HG02981 (cell line): ENCODE data around the gene MPP1.
"Not testable (repeated sequence)": the region's sequence is repeated elsewhere in the genome, so short reads cannot be mapped to it uniquely, and the experiment has no call there.

ENCODE experiments used
- ATAC-seq: cut with Tn5 transposase; IDR thresholded peaks from one replicate; pipeline ENCODE4 v1.9.1; 2021; ENCODE audit warnings: mild to moderate bottlenecking, moderate library complexity; ENCODE audit not compliant: unreplicated experiment

Gene MPP1

DNA sequence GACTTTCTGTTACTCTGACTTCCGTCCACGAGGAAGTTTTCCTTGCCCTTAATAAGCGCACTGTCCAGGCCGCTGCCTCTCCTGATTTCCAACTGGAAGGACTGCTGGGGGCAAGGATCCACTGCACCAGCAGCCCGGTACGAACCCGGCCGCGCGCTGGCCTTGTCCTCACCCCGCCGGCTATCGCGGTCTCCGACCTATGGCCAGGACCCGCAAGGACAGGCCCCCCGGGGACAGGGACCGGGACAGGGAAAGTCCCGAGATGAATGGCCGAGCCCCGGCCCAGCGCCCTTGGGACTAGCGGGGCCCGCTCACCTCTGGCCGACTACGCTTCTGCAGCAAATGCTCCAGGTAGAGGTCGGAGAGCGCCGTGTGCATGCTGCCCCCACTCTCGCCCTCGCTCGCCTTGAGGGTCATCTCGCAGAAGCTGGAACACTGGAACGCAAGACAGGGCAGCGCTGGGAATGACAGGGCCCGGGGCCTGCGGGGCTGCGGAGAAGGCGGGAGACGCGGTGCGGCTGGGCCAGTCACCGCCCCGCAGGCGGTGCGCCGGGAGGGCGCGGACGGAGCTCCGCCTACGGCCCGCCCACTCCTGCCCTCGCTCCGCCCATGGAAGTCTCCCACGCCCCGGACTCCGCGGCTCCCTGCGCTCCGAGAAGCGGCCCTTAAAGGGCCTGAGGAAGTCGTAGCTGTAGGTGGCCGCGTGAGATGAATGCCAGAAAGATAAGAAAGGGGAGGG is at the start of gene MPP1:
Gene MPP1 (minus strand): TSS at position 529 of the 739 bp plus-strand sequence. CDS start 112 bp downstream, at position 417.
- ATAC-seq, result peak; percentile 95

DNA sequence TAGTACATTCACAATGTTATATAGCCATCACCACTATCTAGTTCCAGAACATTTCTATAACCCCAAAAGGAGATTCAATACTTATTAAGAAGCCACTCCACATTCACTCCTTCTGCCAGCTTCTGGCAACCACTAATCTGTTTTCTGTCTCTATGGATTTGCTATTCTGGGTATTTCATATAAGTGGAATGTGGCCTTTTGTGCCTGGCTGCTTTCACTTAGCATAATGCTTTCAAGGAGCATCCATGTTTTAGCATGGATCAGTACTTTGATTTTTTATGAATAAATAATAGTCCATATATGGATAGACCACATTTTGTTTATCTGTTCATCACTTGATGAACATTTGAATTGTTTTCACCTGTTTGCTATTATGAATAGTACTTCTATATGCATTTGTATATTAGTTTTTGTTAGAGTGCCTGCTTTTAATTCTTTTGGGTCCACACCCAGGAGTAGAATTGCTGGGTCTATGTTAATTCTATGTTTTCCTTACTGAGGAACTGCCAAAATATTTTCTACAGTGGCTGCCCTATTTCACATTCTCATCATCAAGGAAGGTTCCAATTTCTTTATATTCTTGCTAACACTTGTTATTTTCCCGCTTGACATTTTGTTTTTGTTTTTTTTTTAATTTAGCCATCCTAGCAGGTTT is 45.8 kb upstream of the MPP1 start:
- no peak for ATAC-seq

DNA sequence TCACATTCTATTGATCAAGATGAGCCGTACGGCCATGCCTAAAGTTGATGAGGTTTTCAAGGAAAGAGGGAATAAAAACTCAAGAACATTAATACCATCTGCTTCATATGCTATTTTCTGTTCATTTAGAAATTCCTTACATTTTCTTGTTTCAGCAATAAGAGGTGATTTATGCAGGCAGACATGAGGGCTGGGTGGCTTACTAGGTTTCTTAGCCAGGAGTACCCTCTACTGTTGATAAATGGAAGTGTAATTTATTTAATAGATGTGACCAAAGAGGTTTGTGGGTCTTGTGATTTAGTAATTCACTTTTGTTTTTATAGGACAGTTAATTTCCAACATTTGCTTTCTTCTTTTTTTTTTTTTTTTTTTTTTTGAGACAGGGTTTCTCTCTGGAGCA is 35.6 kb upstream of the MPP1 start:
- ATAC-seq, result no peak

DNA sequence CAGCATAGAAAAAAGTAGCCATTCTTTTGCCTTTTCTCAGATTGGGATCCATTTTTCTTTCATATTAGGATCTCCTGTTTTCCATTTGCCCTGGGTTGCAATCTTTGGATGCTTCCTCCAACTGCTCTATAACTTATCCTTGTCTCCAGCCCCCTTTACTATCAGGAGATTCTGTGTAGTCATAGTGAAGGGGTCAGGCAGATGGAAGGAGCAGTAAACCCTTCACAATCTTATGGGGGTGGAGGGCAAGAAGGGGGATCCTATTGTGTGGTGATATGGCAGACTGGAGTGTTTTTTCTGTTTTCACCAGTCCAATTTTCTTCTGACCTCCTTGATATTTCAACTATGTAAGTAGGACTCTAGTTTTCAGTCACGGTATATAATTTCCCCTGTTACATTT is 30.9 kb upstream of the MPP1 start:
- no peak for ATAC-seq

DNA sequence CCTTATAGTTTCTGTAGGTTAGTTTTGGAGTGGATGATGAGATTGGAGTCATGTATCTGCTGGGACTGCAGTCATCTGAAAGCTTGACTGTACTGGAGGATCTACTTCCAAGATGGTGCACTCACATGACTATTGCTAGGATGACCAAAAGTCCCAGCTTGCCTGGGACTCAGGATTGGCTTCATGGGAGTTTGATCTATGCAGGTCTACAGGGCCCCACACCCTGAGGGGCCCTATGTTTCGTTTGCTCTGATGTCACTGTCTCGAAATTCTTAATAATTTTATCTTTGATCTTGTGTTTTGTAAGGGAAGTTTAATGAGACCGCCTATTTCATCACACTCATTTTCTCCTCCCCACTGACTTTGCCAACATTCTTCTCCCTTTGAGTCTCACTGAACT is 29.3 kb upstream of the MPP1 start, which contains the start of gene SMIM9:
Gene SMIM9 (minus strand): TSS at position 101 of the 400 bp plus-strand sequence. CDS start 3,806 bp downstream, outside the sequence.
- ATAC-seq, result no peak

GRCh38 chrX:154833746-154834274 is 28.5 kb upstream of the MPP1 start:
- no peak for ATAC-seq

DNA sequence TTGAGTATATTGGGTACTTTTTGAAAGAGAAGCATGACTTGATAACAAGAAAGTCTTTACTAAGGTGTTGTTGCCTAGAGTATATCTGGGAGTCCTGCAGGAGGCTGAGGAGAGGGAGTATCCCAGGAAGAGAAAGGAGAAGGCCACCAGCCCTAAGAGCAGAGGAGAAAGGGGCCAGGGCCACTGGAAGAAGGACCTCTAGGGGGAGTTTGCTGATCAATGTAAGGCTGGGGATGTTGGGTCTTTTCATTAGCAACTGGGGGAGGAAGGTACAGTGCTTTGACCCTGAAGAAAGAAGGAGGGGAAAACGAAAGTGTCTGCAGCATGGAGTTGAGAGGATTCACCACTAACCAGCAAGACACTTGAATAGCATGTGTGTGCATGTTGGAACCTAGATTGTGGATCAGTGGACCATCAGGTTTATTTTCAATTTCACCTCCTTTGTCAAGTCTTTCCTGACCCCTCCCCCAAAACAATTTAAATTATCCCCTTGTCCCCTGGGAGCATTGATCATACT is 24.7 kb upstream of the MPP1 start:
- no peak for ATAC-seq

- no peak for ATAC-seq
These were observed 23.8 kb upstream of the MPP1 start for GRCh38 chrX:154829134-154829533.

DNA sequence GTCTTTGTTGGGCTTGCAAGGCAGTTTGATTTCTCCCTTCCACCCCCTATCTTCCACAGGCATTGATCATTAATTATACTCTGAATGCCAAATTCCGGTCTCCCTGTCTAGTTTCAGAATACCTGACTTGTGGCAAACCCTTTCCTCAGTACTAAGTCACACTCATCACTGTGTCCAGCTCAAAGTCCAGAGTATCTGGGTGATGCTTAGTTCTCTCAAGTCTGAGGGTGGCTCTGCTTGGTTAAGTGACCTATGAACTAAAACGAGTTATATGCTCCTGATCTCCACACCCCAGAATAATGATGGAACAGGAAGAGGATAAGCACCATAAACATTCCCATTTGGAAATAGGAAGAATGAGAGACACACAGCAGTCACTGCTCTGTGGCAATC is 22.7 kb upstream of the MPP1 start:
- no peak for ATAC-seq

DNA sequence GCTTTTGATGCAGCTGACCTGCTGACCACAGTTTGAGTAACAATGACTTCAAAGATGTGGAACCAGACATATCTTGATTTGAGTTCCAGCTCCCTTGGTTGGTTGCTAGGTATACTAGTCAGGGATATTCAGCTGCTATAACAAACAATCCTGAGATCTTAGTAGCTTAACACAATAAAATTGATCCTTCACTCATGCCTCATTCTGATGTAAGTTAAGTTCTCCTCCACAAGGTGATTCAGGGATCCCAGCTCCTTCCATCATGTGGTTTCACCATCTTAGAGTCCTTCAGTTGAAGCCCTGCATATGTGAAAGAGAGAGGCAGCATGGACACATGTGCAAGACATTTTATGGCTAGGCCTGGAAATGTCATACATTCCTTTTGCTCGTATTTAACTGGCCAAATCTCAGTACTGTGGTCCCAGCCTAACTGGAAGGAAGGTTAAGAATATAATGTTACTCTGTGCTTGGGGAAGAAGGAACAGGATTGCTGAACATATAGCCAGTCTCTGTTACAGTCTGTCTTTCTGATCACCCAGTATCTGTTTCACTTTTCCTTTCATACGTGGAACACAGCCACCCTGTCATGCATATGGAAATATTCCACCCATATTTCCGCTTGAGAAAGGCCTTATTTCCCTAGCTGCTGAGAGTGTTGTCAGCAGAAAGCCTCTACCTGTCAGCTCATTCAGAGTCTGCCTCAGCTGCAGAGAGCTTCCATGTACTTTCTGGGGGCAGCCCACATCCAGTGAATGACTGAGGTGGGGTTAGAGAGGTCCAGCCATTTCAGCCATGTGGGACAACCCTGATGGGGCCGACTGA is 22.1 kb upstream of the MPP1 start:
- peak; percentile 94 for ATAC-seq

- ATAC-seq, result not testable (repeated sequence)
These were observed 20.3 kb upstream of the MPP1 start for GRCh38 chrX:154825586-154825985.

- ATAC-seq, result no peak
These were observed 19.4 kb upstream of the MPP1 start for GRCh38 chrX:154824638-154825037.

DNA sequence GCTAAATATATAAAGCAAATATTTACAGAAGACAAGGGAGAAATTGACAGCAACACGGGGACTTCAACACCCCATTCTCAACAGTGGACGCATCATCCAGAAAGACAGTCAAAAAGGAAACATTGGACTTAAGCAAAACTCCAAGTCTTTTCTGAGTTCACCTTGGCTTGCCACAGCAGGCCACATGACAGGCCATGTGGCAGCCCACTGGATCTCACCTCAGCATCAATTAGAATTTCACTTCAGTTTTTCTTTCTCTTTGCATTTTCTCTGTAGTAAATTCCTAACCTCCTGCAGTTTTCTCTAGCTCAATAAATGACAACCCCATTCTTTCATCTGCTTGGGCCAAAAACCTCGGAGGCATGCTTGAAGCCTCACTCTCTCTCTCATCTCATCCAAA is 16.7 kb upstream of the MPP1 start:
- ATAC-seq, result no peak

GRCh38 chrX:154821523-154821922 is 16.2 kb upstream of the MPP1 start:
- ATAC-seq, result no peak

GRCh38 chrX:154819771-154820341 is 14.6 kb upstream of the MPP1 start:
- ATAC-seq, result no peak

- no peak for ATAC-seq
These were observed 13.9 kb upstream of the MPP1 start for GRCh38 chrX:154818916-154819770.

- not testable (repeated sequence) for ATAC-seq
These were observed 11.8 kb upstream of the MPP1 start for GRCh38 chrX:154817048-154817618.

DNA sequence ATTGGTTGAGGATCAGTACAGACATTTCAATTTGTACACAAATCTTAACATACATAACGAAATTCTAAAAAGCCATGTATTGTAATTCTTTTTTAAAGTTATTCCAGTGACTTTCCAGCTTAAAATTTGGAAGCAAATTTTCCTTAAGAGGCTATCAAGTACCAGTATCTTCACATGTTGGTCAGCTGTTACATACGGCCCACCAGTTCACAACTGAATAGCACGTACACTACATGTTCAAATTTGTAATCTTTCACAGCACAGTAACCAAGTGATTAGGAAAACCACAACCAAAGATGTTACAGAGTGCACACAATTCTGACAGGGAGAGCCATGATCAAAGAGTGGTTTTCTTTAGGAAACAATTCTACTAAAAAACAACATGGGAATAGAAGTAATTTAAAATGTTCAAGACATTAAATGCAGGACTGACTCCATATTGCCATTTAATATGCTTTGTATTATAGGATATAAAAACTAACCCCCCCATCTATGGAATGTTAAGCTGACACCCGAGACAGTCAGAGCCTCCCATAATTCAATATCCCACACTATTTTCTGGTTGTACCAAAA is 11.1 kb upstream of the MPP1 start:
- not testable (repeated sequence) for ATAC-seq

GRCh38 chrX:154815274-154815818 is 10.1 kb upstream of the MPP1 start:
- no peak for ATAC-seq
